Common myeloid progenitor, CD34-positive (primary cell): Measurements from ENCODE around the gene NENF.

ENCODE experiments used
- CTCF ChIA-PET: fragments of 350-600 bp; sonication (Branson Sonifier 250); formaldehyde crosslinking; loops from one replicate; lab custom pipeline; 2021; ENCODE audit warnings: antibody characterized with exemption; lab: Charles Lee
- POLR2A ChIA-PET: fragments of 350-600 bp; sonication (Branson Sonifier 250); formaldehyde crosslinking; loops from one replicate; lab custom pipeline; 2021; ENCODE audit warnings: antibody characterized with exemption; lab: Charles Lee
- DNase-seq, 3 donors: peaks; one replicate each; pipeline versions ENCODE4 v3.0.0 to v3.0.0-alpha.2; 2013
- H3K27ac ChIP-seq, 2 experiments: 1 replicate in 1 of 2; 2 replicates in 1 of 2; pipeline ENCODE4 v1.7.0; 2013; ENCODE audit warnings: inconsistent platforms in 2 of 2, low read length in 2 of 2, mild to moderate bottlenecking in 2 of 2, low read depth in 1 of 2, moderate library complexity in 1 of 2; ENCODE audit not compliant: severe bottlenecking in 2 of 2, insufficient read depth in 1 of 2, poor library complexity in 1 of 2
- H3K27me3 ChIP-seq, 5 experiments: replicated peaks in 2 of 5; 1 replicate in 3 of 5; 2 replicates in 2 of 5; pipeline versions ENCODE4 v1.6.1 to v1.7.0; 2013; ENCODE audit warnings: low read length in 4 of 5, mild to moderate bottlenecking in 2 of 5, moderate library complexity in 2 of 5, inconsistent platforms in 1 of 5; ENCODE audit not compliant: insufficient read depth in 5 of 5, control insufficient read depth in 4 of 5
- H3K36me3 ChIP-seq, 4 experiments: 1 replicate in 2 of 4; 2 replicates in 2 of 4; pipeline versions ENCODE4 v1.6.1 to v1.7.0; 2013; ENCODE audit warnings: low read length in 3 of 4, control low read depth in 1 of 4, mild to moderate bottlenecking in 1 of 4; ENCODE audit not compliant: control insufficient read depth in 4 of 4, insufficient read depth in 4 of 4
- H3K4me1 ChIP-seq, 4 experiments: 1 replicate in 3 of 4; 2 replicates in 1 of 4; pipeline versions ENCODE4 v1.6.1 to v1.7.1; 2013; ENCODE audit warnings: low read length in 3 of 4, mild to moderate bottlenecking in 3 of 4, control low read depth in 1 of 4, inconsistent platforms in 1 of 4, moderate library complexity in 1 of 4; ENCODE audit not compliant: control insufficient read depth in 4 of 4, insufficient read depth in 4 of 4; ENCODE audit errors: control extremely low read depth in 1 of 4
- H3K4me3 ChIP-seq, 7 experiments: 1 replicate in 4 of 7; 2 replicates in 3 of 7; pipeline versions ENCODE4 v1.5.1 to v1.7.0; 2013; ENCODE audit warnings: mild to moderate bottlenecking in 7 of 7, low read length in 6 of 7, moderate library complexity in 6 of 7, inconsistent platforms in 2 of 7, low read depth in 2 of 7, control low read depth in 1 of 7; ENCODE audit not compliant: insufficient read depth in 4 of 7, control insufficient read depth in 1 of 7; ENCODE audit errors: extremely low read depth in 1 of 7
- H3K9me3 ChIP-seq, 5 experiments: 1 replicate in 4 of 5; 2 replicates in 1 of 5; pipeline versions ENCODE4 v1.6.1 to v1.7.1; 2013; ENCODE audit warnings: low read length in 4 of 5, mild to moderate bottlenecking in 2 of 5, inconsistent platforms in 1 of 5, low read depth in 1 of 5, moderate library complexity in 1 of 5; ENCODE audit not compliant: control insufficient read depth in 4 of 5, insufficient read depth in 2 of 5; ENCODE audit errors: control extremely low read depth in 1 of 5
- WGBS: methylation state at CpG from one replicate; pipeline ENCODE4 v1.1.5; 2013; ENCODE audit not compliant: insufficient coverage; 5-methylcytosine and 5-hydroxymethylcytosine counted together

NENF gene

GRCh38 chr1:212401042-212401441, 31.7 kb upstream of the NENF start:
- H3K27ac ChIP-seq = no peak overlapping the region
- WGBS = 97% methylated on average over 4 of the region's 4 CpGs
- peaks cover 1 to 21% (median 11%) of the 10 kb centered on the region in 5 experiments for H3K9me3 ChIP-seq
- DNase-seq = no peak
- no peaks in the 10 kb centered on the region for H3K27me3 ChIP-seq
- H3K4me1 ChIP-seq = no peaks in the 10 kb centered on the region
- H3K4me3 ChIP-seq = no peak overlapping the region
- CTCF ChIA-PET = interaction anchor here (1.2 kb wide), 1 partner anchor 55 kb away, joined by 4 read pairs; no protein-coding TSS in a partner anchor
- H3K36me3 ChIP-seq = peaks cover 18 to 68% (median 49%) of the 10 kb centered on the region in 4 experiments
- POLR2A ChIA-PET = no interaction called here

GRCh38 chr1:212401838-212402582, 30.7 kb upstream of the NENF start:
- H3K36me3 ChIP-seq = peaks cover 26 to 73% (median 57%) of the 10 kb centered on the region in 4 experiments
- 100% methylated on average over 1 of the region's 7 CpGs for WGBS
- no peaks in the 10 kb centered on the region for H3K27me3 ChIP-seq
- ChIA-PET CTCF (interaction anchor here (1.2 kb wide), 1 partner anchor 54 kb away, joined by 4 read pairs; no protein-coding TSS in a partner anchor), POLR2A (no interaction called here)
- H3K9me3 ChIP-seq = peaks cover 1 to 18% (median 11%) of the 10 kb centered on the region in 5 experiments
- no peak overlapping the region for H3K4me3 ChIP-seq
- no peak overlapping the region for H3K27ac ChIP-seq
- peak in 2 of 3 donors; percentile 20 to 21 for DNase-seq
- no peaks in the 10 kb centered on the region for H3K4me1 ChIP-seq

GRCh38 chr1:212402666-212403321, 29.9 kb upstream of the NENF start:
- ChIA-PET POLR2A (no interaction called here), CTCF (no interaction called here)
- H3K36me3 ChIP-seq = peaks cover 29 to 71% (median 55%) of the 10 kb centered on the region in 4 experiments
- DNase-seq = no peak
- WGBS = 100% methylated on average over 5 of the region's 7 CpGs
- H3K4me3 ChIP-seq = no peak overlapping the region
- H3K4me1 ChIP-seq = no peaks in the 10 kb centered on the region
- peaks cover 1 to 13% (median 4%) of the 10 kb centered on the region in 5 experiments for H3K9me3 ChIP-seq
- H3K27ac ChIP-seq = no peak overlapping the region
- no peaks in the 10 kb centered on the region for H3K27me3 ChIP-seq

GRCh38 chr1:212410231-212410820, 22.4 kb upstream of the NENF start:
- CTCF ChIA-PET = interaction anchor here (1.2 to 1.6 kb wide), 3 partner anchors 20 to 340 kb away, joined by 4 to 5 read pairs (median 4); no protein-coding TSS in a partner anchor
- H3K9me3 ChIP-seq = peaks cover 0 to 2% (median 0%) of the 10 kb centered on the region in 5 experiments
- H3K27me3 ChIP-seq = no peaks in the 10 kb centered on the region
- peaks cover 29 to 62% (median 46%) of the 10 kb centered on the region in 4 experiments for H3K36me3 ChIP-seq
- DNase-seq = no peak
- POLR2A ChIA-PET = no interaction called here
- H3K4me3 ChIP-seq = no peak overlapping the region
- 100% methylated on average over 8 of the region's 8 CpGs for WGBS
- peaks cover 4 to 32% (median 17%) of the 10 kb centered on the region in 4 experiments for H3K4me1 ChIP-seq
- H3K27ac ChIP-seq = no peak overlapping the region

- POLR2A ChIA-PET = no interaction called here
- WGBS = 86% methylated on average over 2 of the region's 3 CpGs
Observed at GRCh38 chr1:212412374-212412773, 20.3 kb upstream of the NENF start.

GRCh38 chr1:212413902-212414327, 18.8 kb upstream of the NENF start:
- 25% methylated on average over 21 of the region's 21 CpGs for WGBS
- Histone ChIP-seq H3K4me1 (peaks cover 9 to 52% (median 27%) of the 10 kb centered on the region in 4 experiments), H3K27me3 (no peaks in the 10 kb centered on the region), H3K27ac (no peak overlapping the region), H3K4me3 (peak overlapping the region; percentile 86 to 95 (median 90)), H3K9me3 (no peaks in the 10 kb centered on the region), H3K36me3 (peaks cover 7 to 32% (median 23%) of the 10 kb centered on the region in 4 experiments)
- ChIA-PET CTCF (interaction anchor here (2.5 kb wide), 1 partner anchor 42 kb away, joined by 12 read pairs; no protein-coding TSS in a partner anchor), POLR2A (no interaction called here)
- peak in 1 of 3 donors; percentile 18 for DNase-seq

More at GRCh38 chr1:212412374-212412773, 20.3 kb upstream of the NENF start:
- H3K9me3 ChIP-seq = peaks cover 0 to under 1% (median 0%) of the 10 kb centered on the region in 5 experiments
- H3K4me1 ChIP-seq = peaks cover 9 to 47% (median 27%) of the 10 kb centered on the region in 4 experiments
- peaks cover 14 to 45% (median 31%) of the 10 kb centered on the region in 4 experiments for H3K36me3 ChIP-seq
- no peak overlapping the region for H3K4me3 ChIP-seq
- no peak overlapping the region for H3K27ac ChIP-seq
- CTCF ChIA-PET = interaction anchor here (1.0 kb wide), 1 partner anchor 43 kb away, joined by 3 read pairs; no protein-coding TSS in a partner anchor
- H3K27me3 ChIP-seq = no peaks in the 10 kb centered on the region
- no peak for DNase-seq
